ENCODE data around the gene CYP1A1. TPM values are rescaled to one million over a fixed set of nuclear protein-coding genes. Genes with fewer than 3 reads are reported as not detected.

Gene CYP1A1
- total RNA-seq, 1 experiment from 2014 or later: 3.4 TPM

GRCh38 chr15:74769463-74770025 lies 44.2 kb upstream of the CYP1A1 start:
- CTCF ChIA-PET: interaction anchor here (0.5 to 4.1 kb wide), 18 partner anchors 9 to 395 kb away, joined by 3 to 107 read pairs (median 4); partner anchors contain the start of genes RPP25 and ULK3
- no peak overlapping the region for H3K4me3 Mint-ChIP-seq (ENCODE audit: low read depth, unreplicated experiment)

GRCh38 chr15:74768771-74769342 lies 43.5 kb upstream of the CYP1A1 start:
- peaks cover 26% of the 10 kb centered on the region for H3K27me3 Mint-ChIP-seq (ENCODE audit: unreplicated experiment)
- intact Hi-C loops (cut with micrococcal nuclease; ENCODE audit: unreplicated experiment): loop anchor here (1.0 to 2.0 kb wide), 4 partner anchors 31 to 396 kb away; no protein-coding TSS in a partner anchor
- no peaks in the 10 kb centered on the region for H3K9me3 Mint-ChIP-seq (ENCODE audit: low read depth, unreplicated experiment)
- H3K27ac Mint-ChIP-seq (ENCODE audit: unreplicated experiment): peak overlapping the region; percentile 28
- DNase-seq: peak; percentile 81
- peak; percentile 84 for TF ChIP-seq CTCF (IDR thresholded peaks at IDR 0.05; ENCODE audit: unreplicated experiment)
- H3K4me1 Mint-ChIP-seq (ENCODE audit: low read depth, unreplicated experiment): peaks cover 9% of the 10 kb centered on the region
- BruUV-seq (replicated peaks): no TSS peak
- peaks cover 15% of the 10 kb centered on the region for H3K36me3 Mint-ChIP-seq (ENCODE audit: insufficient read depth, unreplicated experiment)
- H3K4me3 Mint-ChIP-seq (ENCODE audit: low read depth, unreplicated experiment): no peak overlapping the region
- CTCF ChIA-PET: interaction anchor here (0.5 to 4.1 kb wide), 18 partner anchors 9 to 394 kb away, joined by 3 to 107 read pairs (median 4); partner anchors contain the start of genes RPP25 and ULK3

More at GRCh38 chr15:74769463-74770025, 44.2 kb upstream of the CYP1A1 start:
- intact Hi-C loops (cut with micrococcal nuclease; ENCODE audit: unreplicated experiment): loop anchor here (1.0 to 2.0 kb wide), 5 partner anchors 31 to 397 kb away; no protein-coding TSS in a partner anchor
- Mint-ChIP-seq H3K27me3 (ENCODE audit: unreplicated experiment) (peaks cover 26% of the 10 kb centered on the region), H3K36me3 (ENCODE audit: insufficient read depth, unreplicated experiment) (peaks cover 15% of the 10 kb centered on the region), H3K9me3 (ENCODE audit: low read depth, unreplicated experiment) (no peaks in the 10 kb centered on the region), H3K4me1 (ENCODE audit: low read depth, unreplicated experiment) (peaks cover 9% of the 10 kb centered on the region), H3K27ac (ENCODE audit: unreplicated experiment) (no peak overlapping the region)
- no peak for DNase-seq
- no peak for TF ChIP-seq CTCF (IDR thresholded peaks at IDR 0.05; ENCODE audit: unreplicated experiment)
- no TSS peak for BruUV-seq (replicated peaks)

GRCh38 chr15:74768099-74768770 lies 42.9 kb upstream of the CYP1A1 start:
- no peak for TF ChIP-seq CTCF (IDR thresholded peaks at IDR 0.05; ENCODE audit: unreplicated experiment)
- intact Hi-C loops (cut with micrococcal nuclease; ENCODE audit: unreplicated experiment): loop anchor here (2.0 kb wide), 2 partner anchors 125 to 395 kb away; no protein-coding TSS in a partner anchor
- Mint-ChIP-seq H3K36me3 (ENCODE audit: insufficient read depth, unreplicated experiment) (peaks cover 15% of the 10 kb centered on the region), H3K27me3 (ENCODE audit: unreplicated experiment) (peaks cover 26% of the 10 kb centered on the region), H3K27ac (ENCODE audit: unreplicated experiment) (peak overlapping the region; percentile 28), H3K4me1 (ENCODE audit: low read depth, unreplicated experiment) (peaks cover 9% of the 10 kb centered on the region), H3K9me3 (ENCODE audit: low read depth, unreplicated experiment) (no peaks in the 10 kb centered on the region), H3K4me3 (ENCODE audit: low read depth, unreplicated experiment) (no peak overlapping the region)
- no peak for DNase-seq
- BruUV-seq (replicated peaks): no TSS peak
- CTCF ChIA-PET: interaction anchor here (0.5 to 4.1 kb wide), 14 partner anchors 9 to 198 kb away, joined by 3 to 107 read pairs (median 4); partner anchors contain the start of gene ULK3
